NCI-H1436 treated with DMSO at 0.1 percent for 48 hours (cell line): ENCODE results near the gene SUMF2.
"Not testable (repeated sequence)": the region's sequence is repeated elsewhere in the genome, so short reads cannot be mapped to it uniquely, and the experiment has no call there.

Experiments used
- DNase-seq: peaks from one replicate; lab custom pipeline; 2025; lab: John Stamatoyannopoulos, UW

The SUMF2 gene

GRCh38 chr7:56062382-56062781 lies 1.7 kb upstream of the SUMF2 start:
- DNase-seq, result no peak

- no peak for DNase-seq
Observed at GRCh38 chr7:56063500-56063881, 595 bp upstream of the SUMF2 start.

GRCh38 chr7:56066376-56066775 lies 2.3 kb downstream of the SUMF2 start:
- DNase-seq, result not testable (repeated sequence)

- no peak for DNase-seq
Observed at GRCh38 chr7:56074371-56074791, 10.3 kb downstream of the SUMF2 start.

GRCh38 chr7:56077681-56078080 lies 13.6 kb downstream of the SUMF2 start:
- no peak for DNase-seq

- DNase-seq, result no peak
Observed at GRCh38 chr7:56078196-56078595, 14.1 kb downstream of the SUMF2 start.

- no peak for DNase-seq
Observed at GRCh38 chr7:56079450-56080185, 15.5 kb downstream of the SUMF2 start.

GRCh38 chr7:56080726-56081435 lies 16.8 kb downstream of the SUMF2 start:
- DNase-seq, result not testable (repeated sequence)

- DNase-seq, result no peak
Observed at GRCh38 chr7:56081626-56082340, 17.7 kb downstream of the SUMF2 start.

GRCh38 chr7:56083150-56083785 lies 19.2 kb downstream of the SUMF2 start:
- DNase-seq, result no peak

- no peak for DNase-seq
Observed at GRCh38 chr7:56086761-56087160, 22.7 kb downstream of the SUMF2 start.

GRCh38 chr7:56087445-56087844 lies 23.4 kb downstream of the SUMF2 start:
- DNase-seq, result no peak

- no peak for DNase-seq
Observed at GRCh38 chr7:56091591-56091990, 27.5 kb downstream of the SUMF2 start.

- DNase-seq, result not testable (repeated sequence)
Observed at GRCh38 chr7:56092388-56092787, 28.3 kb downstream of the SUMF2 start.

GRCh38 chr7:56092789-56093531 lies 28.9 kb downstream of the SUMF2 start, which contains the start of gene PHKG1:
Gene PHKG1, minus strand, starts transcription at chr7:56092952. Its CDS starts 4,011 bp downstream, at chr7:56088941.
- DNase-seq, result no peak

GRCh38 chr7:56097700-56098099 lies 33.6 kb downstream of the SUMF2 start:
- no peak for DNase-seq

- not testable (repeated sequence) for DNase-seq
Observed at GRCh38 chr7:56098187-56099008, 34.3 kb downstream of the SUMF2 start.

- DNase-seq, result no peak
Observed at GRCh38 chr7:56099653-56100052, 35.6 kb downstream of the SUMF2 start.

GRCh38 chr7:56104138-56104537 lies 40.1 kb downstream of the SUMF2 start:
- DNase-seq, result not testable (repeated sequence)

- DNase-seq, result no peak
Observed at GRCh38 chr7:56105508-56105907, 41.4 kb downstream of the SUMF2 start.
